ENCODE results near the gene ITGA11. TPM values are rescaled to one million over a fixed set of nuclear protein-coding genes. Genes with fewer than 3 reads are reported as not detected.

The ITGA11 gene
- total RNA-seq, 1 donor from 2014 or later, result 2.6 TPM

DNA sequence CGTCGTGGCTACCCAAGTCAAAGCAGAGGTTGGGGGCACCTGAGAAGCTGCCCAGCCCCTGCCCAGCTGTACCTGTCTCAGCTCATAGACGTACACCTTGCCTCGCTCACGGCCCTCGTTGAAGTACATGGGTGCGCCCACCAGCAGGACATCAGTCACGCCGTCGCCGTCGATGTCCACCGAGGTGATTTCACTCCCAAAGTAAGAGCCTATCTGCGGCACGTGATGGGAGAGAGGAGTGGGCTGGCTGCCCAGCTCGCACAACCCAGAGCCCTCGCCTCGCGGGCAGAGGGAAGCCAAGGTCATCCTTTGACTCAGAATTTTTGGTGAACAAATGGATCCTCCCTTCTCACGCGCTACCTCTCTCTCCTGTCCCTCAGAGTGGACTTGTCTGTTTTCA, 99.7 kb downstream of the ITGA11 start:
- no peak for DNase-seq (ENCODE audit: low spot score)

DNA sequence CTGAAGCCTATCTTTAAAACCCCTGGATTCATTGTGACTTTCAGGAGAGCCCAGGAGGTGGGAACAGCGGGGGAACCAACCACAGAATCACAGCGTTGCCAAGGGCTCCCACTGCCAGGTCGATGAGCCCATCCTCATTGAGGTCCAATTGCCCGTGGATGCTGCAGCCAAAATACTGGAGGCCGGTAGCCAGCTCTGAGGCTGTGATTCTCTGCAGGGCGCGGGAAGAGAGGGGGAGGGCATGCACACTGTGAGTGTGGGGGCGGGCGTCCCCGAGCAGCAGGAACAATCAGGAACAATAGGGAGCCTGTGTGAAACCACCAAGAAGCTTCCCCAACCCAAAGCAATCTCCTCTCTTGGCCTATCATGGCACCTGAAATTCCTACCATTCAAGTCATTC, 101.1 kb downstream of the ITGA11 start:
- no peak for DNase-seq (ENCODE audit: low spot score)

DNA sequence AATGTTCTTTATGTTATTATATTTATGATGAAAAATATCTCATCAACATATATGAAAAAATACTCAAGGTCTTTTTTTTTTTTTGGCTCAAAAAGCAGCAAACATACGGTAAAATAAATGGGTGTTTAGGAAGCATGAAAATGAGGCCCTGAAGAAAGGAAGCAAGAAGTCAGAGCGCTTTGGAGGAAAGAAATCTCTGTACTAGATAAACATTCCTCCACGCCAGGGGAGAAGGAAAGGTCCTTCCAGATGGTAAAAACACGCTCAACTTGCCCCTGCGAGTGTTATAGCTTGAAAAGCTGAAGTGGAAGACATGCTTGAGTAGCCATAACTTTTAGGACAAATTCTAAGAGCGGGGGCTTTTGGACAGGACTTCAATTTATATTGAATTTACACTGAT, 101.5 kb downstream of the ITGA11 start:
- DNase-seq (ENCODE audit: low spot score), result no peak

DNA sequence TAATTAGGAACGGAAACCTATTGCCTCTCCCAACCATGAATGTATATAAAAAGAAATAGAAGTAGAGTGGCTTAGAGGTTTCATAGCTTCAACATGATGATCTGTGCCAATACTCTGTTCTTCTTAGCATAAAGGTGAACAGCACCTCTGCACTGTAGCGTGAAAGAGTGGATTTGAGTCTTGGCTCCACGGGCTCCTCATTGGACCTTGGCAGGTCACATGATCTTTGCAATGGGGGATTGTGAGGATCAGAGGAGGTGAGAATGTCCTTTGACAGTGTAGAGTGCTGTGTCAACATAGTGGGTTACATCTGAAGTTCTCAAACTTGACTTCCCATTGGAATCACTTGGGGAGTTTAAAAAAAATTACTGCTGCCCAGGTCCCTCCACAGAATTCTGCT, 103.0 kb downstream of the ITGA11 start:
- no peak for DNase-seq (ENCODE audit: low spot score)

DNA sequence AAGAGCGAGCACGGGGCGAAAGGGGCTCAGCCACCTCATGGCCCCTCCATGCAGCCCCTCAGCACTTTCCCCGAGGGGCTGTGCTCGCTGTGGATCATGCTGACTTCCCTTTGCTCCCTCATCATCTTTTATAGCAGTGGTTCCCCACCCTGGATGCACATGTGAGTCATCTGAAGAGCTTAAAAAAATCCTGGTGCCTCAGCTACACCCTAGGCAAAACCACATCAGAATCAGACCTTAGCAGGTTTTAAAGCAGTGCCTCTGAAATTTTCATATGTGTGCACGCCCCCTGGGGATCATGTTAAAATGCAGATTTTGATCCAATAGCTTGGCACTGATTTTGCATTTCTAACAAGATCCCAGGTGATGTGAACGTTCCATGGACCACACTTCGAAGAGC, 103.5 kb downstream of the ITGA11 start:
- DNase-seq (ENCODE audit: low spot score), result no peak

DNA sequence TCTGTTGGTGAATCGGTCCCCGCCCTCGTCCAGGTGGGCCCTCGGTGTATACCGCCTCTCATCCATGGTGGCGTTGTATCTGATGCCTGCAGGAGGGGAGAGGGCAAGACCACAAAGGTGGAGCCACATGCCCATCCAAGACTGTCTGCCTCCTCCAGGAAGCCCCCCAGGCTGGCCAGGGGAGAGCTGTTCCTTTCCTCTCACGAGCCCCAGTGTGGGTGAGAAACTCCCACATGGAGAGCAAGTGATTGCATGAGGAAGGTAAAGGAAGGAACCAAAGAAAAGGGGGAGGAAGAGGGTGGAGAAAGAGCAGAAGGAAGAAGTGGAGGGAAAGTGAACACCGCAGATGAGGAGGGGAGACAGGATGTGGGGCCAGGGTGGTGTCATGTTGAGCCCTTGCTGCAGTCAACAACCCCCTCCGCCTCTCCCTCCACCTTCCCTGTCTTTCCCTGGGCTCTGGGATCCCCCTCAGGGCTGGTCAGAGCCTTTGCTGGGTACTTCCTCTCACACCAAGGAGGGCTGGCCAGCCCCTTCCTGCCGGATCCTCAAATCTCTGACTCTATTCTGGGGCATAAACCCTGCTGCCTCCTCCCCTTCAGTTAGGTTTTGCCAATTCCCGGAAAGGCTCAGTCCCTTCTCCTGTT, 105.1 kb downstream of the ITGA11 start:
- no peak for DNase-seq (ENCODE audit: low spot score)

DNA sequence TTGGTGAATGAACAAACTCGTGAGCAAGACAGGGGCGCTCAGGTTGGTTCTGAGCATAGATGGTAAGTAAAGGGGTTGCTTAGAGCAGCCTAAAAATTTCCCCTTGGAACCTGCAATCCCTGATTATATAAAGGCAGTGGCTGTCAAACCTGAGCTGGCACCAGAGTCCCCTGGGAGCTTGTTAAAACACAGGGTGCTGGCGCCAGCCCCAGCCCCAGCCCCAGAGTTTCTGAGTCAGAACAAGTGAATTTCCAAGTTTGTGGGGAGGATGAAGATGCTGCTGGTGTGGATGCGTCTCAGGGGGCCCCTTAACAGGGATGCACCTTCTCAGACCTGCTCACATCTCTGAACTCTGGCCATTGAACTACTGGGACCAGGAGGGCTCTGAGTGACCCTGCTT, 106.2 kb downstream of the ITGA11 start:
- no peak for DNase-seq (ENCODE audit: low spot score)

DNA sequence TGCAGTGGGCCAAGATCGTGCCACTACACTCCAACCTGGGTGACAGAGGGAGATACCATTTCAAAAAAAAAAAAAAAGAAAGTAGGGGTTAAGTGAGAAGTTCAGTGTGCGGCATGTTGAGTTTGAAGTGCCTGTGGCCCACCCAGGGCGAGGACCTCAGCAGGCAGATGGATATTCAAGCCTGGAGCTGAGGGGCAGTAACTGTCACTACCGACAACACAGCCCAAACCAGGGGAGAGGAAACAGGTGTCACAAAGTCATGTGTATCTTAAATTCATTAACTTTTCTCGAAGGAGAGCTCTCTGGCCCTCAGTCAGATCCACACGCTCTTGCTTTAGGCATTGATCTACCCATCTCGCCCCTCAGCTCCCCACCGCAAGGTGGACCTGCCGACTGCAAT, 109.2 kb downstream of the ITGA11 start:
- DNase-seq (ENCODE audit: low spot score), result no peak

DNA sequence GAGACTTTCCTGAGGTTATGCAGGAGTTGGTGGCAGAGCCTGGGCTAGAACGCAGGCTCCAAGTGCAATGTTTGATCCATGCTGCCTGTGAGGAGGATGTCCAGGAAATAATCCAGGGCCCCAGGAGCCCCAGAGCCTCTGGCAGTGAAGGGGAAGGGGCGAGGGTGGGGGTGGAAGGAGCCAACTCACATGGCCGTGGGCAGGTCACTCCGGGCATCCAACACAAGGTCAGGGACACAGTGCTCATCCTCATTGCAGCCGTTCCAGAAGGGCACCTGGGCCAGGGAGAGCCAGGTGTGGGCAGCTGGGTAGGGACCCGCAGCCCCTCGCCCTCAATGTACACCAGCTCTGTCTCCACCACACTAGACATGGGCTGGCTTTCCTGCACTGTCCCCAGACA, 110.7 kb downstream of the ITGA11 start:
- no peak for DNase-seq (ENCODE audit: low spot score)

DNA sequence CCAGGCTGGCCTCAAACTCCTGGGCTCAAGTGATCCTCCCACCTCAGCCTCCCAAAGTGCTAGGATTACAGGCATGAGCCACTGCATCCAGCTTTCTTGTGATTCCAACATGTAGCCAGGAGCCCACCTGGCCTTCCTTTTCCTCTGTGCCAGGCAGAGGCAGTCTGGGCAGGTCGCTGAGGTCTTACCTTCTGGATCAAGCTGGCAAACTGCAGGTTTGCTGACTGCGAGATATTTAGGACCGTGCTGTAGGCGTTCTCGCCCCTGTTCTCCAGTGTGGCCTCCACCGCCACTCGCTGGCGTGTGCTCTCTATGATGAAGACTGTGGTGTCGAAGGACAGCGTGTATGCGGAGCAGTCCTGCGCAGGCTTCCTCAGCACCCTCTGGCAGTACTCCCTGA, 112.0 kb downstream of the ITGA11 start:
- no peak for DNase-seq (ENCODE audit: low spot score)

DNA sequence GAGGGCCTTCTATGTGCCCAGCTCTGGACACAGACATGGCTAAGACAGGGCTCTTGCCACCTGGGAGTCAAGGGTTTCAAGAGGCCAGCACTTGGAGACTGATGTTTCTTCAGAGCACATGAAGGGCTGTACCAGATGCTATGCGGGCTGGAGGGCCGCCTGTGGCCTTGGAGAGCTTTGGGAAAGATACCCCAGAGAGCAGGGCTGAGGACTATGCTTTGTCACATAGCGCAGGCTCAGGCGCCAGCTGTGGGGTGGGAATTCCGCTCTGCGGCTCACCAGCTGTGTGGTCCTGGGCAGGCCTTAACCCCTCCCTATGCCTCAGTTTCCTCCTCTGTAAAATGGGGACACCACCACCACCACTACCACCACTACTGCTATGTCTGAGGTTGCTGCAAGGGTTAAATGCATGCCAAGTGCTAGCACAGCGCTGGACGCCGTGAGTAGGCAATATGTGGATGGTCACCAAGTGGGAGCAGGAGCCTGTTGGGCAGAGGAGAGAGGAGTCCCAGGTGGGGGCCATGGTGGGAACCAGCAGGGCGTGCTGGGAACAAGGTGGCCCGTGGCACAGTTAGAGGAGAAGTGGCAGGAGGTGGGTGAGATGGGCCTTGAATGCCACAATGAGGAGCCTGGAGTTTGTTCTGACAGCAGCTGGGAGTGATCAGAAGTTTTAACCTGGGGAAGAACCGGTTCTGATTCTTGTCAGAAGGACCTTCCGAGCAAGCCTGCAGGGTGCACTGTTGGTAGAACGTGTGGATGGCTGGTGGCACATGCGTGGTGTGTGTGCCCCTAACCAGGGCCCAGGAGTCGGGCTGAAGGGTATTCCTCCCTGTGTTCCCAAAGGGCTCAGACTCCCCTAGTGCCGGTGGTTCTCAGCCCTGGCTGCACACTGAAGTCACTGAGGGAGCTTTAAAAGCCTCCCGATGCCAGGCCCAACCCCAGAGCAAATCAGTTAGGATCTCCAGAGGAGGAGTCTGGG, 112.7 kb downstream of the ITGA11 start:
- DNase-seq (ENCODE audit: low spot score), result no peak

DNA sequence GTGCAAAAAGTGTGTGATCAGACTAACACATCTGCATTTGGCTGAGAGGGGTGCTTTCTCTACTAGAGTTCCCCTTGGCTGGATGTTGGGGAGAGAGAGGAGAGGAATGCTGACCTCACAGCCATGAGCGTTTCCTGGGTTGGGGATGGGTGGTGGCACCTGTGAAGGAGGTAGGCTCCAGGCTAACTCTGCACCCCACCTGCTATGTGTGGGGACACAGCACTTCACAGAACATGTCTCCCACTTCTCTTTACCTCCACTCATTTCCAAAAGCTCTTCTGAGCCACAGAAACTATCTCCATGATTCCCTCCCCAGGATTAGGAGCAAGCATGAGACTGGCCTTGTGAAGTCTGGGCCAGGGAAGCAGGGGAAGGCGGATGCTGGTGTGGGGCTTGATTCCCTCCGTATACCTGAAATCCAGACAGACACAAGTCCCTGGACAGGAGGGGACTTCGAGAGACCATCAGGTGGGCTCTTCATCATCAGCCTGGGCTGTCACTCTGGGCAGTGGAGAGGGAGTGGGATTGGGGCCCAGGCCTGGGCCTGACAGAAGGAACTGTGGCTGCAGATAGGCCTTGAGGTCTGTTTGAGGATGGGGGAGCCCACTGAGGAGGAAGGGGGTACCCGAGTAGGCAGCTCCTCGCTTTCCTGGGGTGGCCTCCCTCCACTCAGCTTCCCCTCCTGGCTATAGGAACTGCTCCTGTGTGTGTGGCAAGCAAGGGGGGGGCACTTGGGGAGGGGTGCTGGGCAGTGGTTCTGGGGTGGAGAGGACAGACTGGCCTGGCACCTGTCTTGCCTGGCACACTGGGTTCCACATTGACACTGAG, 113.7 kb downstream of the ITGA11 start:
- no peak for DNase-seq (ENCODE audit: low spot score)

DNA sequence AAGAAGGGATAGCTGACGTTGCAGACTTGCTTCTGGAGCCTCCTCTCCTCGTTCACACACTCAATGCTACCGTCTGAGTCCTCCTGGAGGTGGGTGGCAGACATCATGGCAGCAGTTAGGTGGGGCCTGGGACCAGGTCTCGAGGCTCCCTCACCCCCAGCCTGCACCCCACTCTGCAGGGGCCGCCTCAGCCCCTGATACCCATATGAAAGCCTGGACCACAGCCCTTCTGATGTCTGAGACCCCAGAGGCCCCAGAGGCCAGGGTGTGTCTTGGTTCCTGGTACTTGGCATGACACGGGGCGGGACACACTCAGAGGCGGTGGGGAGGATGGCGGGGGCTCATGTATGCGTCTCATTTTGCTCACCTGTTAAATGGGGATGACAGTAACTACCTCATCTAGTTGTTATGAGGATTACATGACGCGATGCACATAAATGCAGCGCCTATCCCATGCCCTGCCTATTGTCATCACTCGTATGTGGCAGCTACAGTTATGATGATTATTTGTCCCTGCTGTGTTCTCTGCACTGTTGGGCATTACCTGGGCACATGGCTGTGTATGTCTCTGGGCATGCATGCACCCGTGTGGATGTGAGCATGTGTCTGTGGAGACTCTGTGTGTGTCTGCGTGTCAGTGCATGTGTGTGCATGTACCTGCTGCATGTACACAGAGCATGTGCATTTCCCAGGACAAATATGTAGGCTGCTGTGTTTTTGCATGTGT, 114.5 kb downstream of the ITGA11 start:
- no peak for DNase-seq (ENCODE audit: low spot score)

DNA sequence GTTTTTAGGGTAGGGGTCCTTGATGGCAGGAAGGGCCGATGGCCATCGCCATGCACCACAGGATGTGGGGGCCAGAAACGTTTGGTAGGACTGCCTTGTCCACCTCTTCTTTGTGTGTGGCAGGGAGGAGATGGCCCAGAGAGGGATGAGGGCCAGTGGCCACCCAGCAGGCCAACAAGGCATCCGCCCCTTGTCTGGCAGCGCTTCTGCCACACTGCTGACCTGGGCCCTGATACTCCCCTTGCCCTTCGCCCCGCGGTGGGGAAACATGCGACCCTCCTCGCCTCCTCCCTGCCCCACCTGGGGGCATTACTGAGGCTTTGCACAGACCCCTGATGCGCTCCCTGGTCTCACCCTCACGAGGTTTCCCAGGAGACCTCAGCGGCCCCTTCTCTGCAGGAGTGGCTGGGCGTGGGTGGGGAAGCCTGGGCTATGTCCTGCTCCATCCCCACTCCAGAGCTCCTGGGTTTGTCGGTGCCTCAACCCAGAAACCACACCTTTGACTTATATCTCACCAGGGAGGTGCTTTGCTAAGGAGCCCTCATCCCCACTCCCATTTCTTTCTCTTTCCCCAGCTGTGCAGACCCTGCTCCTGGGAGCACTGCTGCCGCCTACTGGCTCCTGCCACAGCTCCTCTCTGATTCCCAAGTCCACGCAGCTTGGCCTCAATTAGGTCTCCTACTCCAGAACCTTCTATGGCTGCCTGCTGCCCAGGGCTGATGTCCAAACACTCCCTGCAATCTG, 115.7 kb downstream of the ITGA11 start:
- no peak for DNase-seq (ENCODE audit: low spot score)

DNA sequence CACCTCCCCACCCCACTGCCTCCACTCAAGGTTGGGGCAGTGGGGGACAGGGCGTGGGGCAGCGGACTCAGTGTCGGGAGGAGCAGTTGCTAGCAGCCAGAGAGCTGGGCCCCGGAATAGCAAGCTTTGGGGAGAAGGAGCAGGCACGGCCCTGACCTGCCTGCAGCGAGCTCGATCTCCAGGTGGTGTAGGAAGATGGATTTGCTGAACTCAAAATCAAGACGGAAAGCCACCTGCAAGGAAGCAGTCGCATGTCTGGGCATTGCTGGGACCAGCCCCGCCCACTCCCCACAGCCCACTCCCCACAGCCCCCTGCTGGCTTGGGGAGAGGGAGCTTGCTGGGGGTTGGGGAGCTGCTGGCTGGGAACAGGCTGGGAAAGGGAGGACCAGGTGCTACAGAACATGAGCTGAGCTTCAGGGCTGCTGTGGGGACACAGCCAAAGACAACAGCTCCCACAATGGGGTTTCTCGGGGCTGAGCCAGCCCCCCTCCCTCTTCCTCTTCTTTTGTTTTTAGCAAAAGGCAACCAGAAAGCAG, 116.4 kb downstream of the ITGA11 start:
- DNase-seq (ENCODE audit: low spot score), result no peak

DNA sequence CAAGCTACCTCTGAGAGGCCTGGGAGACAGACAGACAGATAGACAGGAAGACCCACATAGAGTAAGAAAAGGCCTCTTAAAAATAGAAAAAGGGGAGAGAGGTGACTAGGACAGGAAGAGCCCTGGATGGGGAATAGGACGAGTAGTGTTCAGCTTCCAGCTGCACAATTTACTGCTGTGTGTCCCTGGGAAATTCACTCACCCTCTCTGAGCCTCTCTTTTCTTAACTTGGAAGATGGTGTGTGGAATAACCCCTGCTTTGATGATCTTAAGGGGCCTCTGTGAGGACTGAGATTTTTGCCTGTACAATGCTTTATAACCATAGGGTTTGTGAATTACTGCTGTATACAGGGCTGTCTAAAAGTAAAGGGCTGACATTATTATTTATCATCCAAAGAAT, 116.9 kb downstream of the ITGA11 start:
- no peak for DNase-seq (ENCODE audit: low spot score)

DNA sequence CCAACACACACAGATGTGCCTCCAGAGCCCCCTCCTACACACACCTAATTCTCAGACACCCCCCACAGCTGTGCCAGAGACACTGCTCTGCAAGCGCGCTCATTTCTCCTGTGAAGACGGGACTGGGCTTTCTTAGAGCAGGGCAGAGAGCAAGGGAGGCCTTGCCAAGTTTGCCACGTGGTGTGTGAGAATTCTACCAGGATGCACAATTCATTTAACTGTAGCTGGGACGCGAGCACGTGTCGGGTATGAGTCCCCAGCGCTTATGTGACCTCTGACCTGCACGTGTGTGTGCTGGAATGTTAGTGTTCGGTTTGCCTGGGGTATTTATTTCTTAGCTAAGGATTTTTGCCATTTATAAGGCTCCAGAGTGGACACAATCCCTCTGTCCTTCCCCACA, 117.4 kb downstream of the ITGA11 start:
- no peak for DNase-seq (ENCODE audit: low spot score)

DNA sequence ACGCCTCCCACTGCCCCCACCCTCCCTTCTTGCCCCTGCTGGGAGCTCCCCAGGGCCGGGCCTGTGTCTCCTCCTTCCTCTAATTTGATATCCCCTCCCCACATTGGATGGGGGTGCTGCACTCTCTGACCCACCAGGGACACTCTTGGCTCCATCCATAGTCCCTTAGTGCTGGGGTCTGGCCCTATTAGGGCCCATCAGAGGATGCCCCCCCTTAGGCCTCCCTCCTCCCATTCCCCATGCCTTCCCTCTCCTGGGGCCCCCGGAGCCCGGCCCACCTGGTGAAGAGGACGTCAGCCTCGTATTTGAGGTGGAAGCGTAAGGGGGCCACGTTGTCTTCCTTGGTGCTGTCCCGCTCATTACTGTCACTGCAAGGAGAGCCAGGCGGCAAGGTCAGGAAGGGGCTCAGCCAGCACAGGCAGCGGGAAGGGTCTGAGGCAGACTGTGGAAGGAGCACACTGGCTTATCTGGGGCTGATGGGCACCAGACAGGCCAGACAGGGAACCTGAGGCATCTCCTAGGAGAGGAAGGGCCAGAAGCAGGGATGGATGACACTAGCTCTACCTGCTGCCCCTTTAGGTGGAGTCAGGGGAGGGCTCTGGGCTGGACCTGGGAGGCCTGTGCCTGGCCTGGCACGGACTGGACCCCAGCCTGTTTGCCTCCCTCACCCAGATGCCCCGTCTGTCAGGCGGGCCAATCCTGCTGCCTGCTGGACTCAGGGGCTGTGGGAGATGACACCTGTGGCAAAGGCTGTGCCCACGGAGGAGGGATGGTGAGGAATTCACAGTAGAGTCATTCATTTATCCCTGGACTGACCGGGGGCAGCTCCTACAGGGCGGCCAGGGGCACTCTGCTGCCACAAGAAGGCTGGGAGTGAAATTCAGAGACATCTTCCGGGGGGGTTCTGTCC, 118.2 kb downstream of the ITGA11 start:
- no peak for DNase-seq (ENCODE audit: low spot score)

DNA sequence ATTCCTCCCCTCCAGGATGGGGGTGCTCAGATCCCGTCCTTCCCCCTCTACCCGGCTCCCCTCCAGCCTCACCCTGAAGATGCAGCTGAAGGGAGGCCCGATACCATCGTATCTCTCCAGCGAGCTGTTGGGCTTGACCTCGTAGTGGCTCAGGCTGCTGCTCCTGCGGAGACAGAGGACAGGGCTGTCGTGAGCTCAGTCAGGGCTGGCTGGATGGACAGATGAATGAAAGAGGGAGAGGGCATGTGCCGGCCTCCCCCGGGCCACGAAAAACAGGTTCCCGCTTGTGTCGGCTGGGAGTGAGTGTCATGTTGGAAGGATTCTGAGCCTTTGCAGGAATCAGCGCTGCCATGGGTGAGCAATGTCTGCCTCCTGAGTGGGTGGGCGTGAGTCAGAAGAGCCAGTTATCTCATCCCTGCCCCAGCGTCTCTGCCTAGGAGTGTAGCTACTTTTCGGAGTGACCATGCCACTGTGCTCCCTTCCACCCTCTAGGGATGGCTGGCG, 119.2 kb downstream of the ITGA11 start:
- DNase-seq (ENCODE audit: low spot score), result no peak
